ENCODE measurements around the gene INPP4A.

INPP4A gene

DNA sequence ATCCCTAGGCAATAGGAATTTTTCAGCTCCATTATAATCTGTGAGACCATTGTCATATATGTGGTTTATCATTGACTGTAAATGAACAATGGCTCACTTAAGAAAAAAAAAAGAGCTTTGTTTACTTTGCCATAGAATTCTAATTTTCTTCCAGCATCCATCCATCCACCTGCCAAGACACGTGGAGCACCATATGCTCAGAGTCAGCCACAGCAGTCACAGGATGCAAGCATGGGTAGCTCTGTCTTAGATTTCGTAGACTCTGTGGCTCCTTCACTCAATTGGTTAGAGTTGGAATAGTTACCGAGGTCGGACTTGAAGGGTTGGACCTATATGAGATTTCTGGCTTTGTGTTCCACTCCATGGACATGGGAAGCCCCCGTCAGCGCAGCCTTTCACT is 88.1 kb downstream of the INPP4A start (continued):
- TF ChIP-seq, protein P1, sequence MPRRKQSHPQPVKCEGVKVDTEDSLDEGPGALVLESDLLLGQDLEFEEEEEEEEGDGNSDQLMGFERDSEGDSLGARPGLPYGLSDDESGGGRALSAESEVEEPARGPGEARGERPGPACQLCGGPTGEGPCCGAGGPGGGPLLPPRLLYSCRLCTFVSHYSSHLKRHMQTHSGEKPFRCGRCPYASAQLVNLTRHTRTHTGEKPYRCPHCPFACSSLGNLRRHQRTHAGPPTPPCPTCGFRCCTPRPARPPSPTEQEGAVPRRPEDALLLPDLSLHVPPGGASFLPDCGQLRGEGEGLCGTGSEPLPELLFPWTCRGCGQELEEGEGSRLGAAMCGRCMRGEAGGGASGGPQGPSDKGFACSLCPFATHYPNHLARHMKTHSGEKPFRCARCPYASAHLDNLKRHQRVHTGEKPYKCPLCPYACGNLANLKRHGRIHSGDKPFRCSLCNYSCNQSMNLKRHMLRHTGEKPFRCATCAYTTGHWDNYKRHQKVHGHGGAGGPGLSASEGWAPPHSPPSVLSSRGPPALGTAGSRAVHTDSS (tag by site-specific recombination; IDR thresholded peaks at IDR 0.05): no peak
- no peak for TF ChIP-seq ZNF404 (tag by site-specific recombination; IDR thresholded peaks at IDR 0.05)
- TF ChIP-seq, protein P2, sequence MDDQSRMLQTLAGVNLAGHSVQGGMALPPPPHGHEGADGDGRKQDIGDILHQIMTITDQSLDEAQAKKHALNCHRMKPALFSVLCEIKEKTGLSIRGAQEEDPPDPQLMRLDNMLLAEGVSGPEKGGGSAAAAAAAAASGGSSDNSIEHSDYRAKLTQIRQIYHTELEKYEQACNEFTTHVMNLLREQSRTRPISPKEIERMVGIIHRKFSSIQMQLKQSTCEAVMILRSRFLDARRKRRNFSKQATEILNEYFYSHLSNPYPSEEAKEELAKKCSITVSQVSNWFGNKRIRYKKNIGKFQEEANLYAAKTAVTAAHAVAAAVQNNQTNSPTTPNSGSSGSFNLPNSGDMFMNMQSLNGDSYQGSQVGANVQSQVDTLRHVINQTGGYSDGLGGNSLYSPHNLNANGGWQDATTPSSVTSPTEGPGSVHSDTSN (CRISPR knock-in tag; IDR thresholded peaks at IDR 0.05): no peak
- no peak for TF ChIP-seq ZNF624 (tag by site-specific recombination; IDR thresholded peaks at IDR 0.05)
- TF ChIP-seq, protein P3, sequence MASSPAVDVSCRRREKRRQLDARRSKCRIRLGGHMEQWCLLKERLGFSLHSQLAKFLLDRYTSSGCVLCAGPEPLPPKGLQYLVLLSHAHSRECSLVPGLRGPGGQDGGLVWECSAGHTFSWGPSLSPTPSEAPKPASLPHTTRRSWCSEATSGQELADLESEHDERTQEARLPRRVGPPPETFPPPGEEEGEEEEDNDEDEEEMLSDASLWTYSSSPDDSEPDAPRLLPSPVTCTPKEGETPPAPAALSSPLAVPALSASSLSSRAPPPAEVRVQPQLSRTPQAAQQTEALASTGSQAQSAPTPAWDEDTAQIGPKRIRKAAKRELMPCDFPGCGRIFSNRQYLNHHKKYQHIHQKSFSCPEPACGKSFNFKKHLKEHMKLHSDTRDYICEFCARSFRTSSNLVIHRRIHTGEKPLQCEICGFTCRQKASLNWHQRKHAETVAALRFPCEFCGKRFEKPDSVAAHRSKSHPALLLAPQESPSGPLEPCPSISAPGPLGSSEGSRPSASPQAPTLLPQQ (tag by site-specific recombination; IDR thresholded peaks at IDR 0.05): no peak
- no peak for TF ChIP-seq ZNF292 (tag by site-specific recombination; IDR thresholded peaks at IDR 0.05; ENCODE audit: borderline replicate concordance, low read depth)
- TF ChIP-seq ZNF174 (tag by site-specific recombination; IDR thresholded peaks at IDR 0.05): no peak
- no peak for TF ChIP-seq ZBTB17 (tag by site-specific recombination; IDR thresholded peaks at IDR 0.05)
- TF ChIP-seq, protein P4, sequence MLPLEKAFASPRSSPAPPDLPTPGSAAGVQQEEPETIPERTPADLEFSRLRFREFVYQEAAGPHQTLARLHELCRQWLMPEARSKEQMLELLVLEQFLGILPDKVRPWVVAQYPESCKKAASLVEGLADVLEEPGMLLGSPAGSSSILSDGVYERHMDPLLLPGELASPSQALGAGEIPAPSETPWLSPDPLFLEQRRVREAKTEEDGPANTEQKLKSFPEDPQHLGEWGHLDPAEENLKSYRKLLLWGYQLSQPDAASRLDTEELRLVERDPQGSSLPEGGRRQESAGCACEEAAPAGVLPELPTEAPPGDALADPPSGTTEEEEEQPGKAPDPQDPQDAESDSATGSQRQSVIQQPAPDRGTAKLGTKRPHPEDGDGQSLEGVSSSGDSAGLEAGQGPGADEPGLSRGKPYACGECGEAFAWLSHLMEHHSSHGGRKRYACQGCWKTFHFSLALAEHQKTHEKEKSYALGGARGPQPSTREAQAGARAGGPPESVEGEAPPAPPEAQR (tag by site-specific recombination; IDR thresholded peaks at IDR 0.05): no peak
- no peak for TF ChIP-seq ZNF510 (tag by site-specific recombination; IDR thresholded peaks at IDR 0.05; ENCODE audit: insufficient replicate concordance)
- TF ChIP-seq, protein P5, sequence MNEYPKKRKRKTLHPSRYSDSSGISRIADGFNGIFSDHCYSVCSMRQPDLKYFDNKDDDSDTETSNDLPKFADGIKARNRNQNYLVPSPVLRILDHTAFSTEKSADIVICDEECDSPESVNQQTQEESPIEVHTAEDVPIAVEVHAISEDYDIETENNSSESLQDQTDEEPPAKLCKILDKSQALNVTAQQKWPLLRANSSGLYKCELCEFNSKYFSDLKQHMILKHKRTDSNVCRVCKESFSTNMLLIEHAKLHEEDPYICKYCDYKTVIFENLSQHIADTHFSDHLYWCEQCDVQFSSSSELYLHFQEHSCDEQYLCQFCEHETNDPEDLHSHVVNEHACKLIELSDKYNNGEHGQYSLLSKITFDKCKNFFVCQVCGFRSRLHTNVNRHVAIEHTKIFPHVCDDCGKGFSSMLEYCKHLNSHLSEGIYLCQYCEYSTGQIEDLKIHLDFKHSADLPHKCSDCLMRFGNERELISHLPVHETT (tag by site-specific recombination; IDR thresholded peaks at IDR 0.05): no peak

DNA sequence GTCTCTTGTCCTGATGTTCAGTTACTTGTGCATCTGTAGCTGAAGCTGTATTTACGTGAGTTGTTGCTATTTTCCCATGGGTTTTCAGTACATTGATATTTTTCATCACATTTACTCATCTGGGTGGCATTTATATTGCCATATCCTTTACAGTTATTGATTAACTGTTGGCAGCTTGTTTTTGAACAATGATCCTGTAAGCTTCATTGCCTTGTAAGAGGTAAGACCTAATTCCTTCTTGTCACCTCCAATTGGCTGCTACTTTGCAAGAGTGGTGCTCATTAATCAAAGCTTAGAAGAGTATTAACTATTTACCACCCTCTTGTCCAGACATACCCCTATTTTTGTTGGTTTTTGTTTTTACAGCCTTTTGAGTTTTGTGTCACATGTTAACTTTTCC is 88.9 kb downstream of the INPP4A start:
- H3K36me3 ChIP-seq (ENCODE audit: control insufficient read depth in 2 of 2, insufficient read depth in 1 of 2, low read length in 2 of 2): peaks cover 6 to 37% of the 10 kb centered on the region in 2 experiments; a peak in 2 of 3 replicates
- no peak overlapping the region for H3K27ac ChIP-seq (ENCODE audit: extremely low read depth, low read depth, low read length)
- TF ChIP-seq ZNF660 (tag by site-specific recombination; IDR thresholded peaks at IDR 0.05) (no peak), YY1 (tag by site-specific recombination; IDR thresholded peaks at IDR 0.05) (no peak), GFI1B (tag by site-specific recombination; IDR thresholded peaks at IDR 0.05) (no peak), ZNF24 (tag by site-specific recombination; IDR thresholded peaks at IDR 0.05) (no peak), GLIS2 (tag by site-specific recombination; IDR thresholded peaks at IDR 0.05) (no peak), ZNF600 (tag by site-specific recombination; IDR thresholded peaks at IDR 0.05) (no peak), ZNF560 (tag by site-specific recombination; IDR thresholded peaks at IDR 0.05; ENCODE audit: borderline replicate concordance) (no peak)
- TF ChIP-seq, protein P6, sequence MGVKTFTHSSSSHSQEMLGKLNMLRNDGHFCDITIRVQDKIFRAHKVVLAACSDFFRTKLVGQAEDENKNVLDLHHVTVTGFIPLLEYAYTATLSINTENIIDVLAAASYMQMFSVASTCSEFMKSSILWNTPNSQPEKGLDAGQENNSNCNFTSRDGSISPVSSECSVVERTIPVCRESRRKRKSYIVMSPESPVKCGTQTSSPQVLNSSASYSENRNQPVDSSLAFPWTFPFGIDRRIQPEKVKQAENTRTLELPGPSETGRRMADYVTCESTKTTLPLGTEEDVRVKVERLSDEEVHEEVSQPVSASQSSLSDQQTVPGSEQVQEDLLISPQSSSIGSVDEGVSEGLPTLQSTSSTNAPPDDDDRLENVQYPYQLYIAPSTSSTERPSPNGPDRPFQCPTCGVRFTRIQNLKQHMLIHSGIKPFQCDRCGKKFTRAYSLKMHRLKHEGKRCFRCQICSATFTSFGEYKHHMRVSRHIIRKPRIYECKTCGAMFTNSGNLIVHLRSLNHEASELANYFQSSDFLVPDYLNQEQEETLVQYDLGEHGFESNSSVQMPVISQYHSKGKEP (tag by site-specific recombination; IDR thresholded peaks at IDR 0.05): no peak
- TF ChIP-seq, protein P7, sequence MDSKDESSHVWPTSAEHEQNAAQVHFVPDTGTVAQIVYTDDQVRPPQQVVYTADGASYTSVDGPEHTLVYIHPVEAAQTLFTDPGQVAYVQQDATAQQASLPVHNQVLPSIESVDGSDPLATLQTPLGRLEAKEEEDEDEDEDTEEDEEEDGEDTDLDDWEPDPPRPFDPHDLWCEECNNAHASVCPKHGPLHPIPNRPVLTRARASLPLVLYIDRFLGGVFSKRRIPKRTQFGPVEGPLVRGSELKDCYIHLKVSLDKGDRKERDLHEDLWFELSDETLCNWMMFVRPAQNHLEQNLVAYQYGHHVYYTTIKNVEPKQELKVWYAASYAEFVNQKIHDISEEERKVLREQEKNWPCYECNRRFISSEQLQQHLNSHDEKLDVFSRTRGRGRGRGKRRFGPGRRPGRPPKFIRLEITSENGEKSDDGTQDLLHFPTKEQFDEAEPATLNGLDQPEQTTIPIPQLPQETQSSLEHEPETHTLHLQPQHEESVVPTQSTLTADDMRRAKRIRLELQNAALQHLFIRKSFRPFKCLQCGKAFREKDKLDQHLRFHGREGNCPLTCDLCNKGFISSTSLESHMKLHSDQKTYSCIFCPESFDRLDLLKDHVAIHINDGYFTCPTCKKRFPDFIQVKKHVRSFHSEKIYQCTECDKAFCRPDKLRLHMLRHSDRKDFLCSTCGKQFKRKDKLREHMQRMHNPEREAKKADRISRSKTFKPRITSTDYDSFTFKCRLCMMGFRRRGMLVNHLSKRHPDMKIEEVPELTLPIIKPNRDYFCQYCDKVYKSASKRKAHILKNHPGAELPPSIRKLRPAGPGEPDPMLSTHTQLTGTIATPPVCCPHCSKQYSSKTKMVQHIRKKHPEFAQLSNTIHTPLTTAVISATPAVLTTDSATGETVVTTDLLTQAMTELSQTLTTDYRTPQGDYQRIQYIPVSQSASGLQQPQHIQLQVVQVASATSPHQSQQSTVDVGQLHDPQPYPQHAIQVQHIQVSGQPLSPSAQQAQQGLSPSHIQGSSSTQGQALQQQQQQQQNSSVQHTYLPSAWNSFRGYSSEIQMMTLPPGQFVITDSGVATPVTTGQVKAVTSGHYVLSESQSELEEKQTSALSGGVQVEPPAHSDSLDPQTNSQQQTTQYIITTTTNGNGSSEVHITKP (tag by site-specific recombination; IDR thresholded peaks at IDR 0.05): no peak
- TF ChIP-seq, protein P5 (tag by site-specific recombination; IDR thresholded peaks at IDR 0.05): no peak
- TF ChIP-seq, protein P8, sequence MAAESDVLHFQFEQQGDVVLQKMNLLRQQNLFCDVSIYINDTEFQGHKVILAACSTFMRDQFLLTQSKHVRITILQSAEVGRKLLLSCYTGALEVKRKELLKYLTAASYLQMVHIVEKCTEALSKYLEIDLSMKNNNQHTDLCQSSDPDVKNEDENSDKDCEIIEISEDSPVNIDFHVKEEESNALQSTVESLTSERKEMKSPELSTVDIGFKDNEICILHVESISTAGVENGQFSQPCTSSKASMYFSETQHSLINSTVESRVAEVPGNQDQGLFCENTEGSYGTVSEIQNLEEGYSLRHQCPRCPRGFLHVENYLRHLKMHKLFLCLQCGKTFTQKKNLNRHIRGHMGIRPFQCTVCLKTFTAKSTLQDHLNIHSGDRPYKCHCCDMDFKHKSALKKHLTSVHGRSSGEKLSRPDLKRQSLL (tag by site-specific recombination; IDR thresholded peaks at IDR 0.05): no peak
- ChIA-PET POLR2A (no interaction called here), CTCF (interaction anchor here (1.3 kb wide), 1 partner anchor 121 kb away, joined by 3 read pairs; no protein-coding TSS in a partner anchor)
- no peak overlapping the region for H3K4me3 ChIP-seq (ENCODE audit: low read depth, low read length)
- H3K9me3 ChIP-seq (ENCODE audit: control insufficient read depth, insufficient read depth, low read depth, low read length): no peaks in the 10 kb centered on the region
- H3K4me1 ChIP-seq (ENCODE audit: control insufficient read depth, insufficient read depth, low read length): no peaks in the 10 kb centered on the region

Measured in HEK293 (cell line).